ENCODE data around the gene AACS.

DNA sequence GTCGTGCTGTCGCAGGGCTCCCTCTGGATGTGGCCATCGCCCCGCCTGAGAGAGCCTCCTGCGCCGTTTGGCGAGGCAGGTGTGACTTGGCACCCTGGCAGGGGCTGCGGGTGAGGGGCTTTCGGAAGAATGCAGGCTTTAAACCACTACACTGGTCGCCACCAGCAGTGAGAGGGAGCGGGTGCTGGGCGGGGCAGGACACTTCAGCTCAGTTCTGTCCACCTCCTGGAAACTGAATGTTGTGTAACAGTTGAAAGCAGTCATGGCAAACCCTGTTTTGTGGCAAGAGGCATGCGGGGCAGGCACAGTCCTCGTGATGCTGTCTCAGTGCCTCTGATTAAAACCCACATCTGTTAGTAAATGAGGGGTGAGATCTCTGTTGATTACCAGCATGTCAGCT, 55.9 kb downstream of the AACS start:
- TF ChIP-seq POLR2A (IDR thresholded peaks at IDR 0.05; ENCODE audit: low read depth, low read length) (no peak), POLR2AphosphoS5 (IDR thresholded peaks at IDR 0.05; ENCODE audit: low read depth, low read length) (no peak), PAX5 (IDR thresholded peaks at IDR 0.05; ENCODE audit: insufficient read depth, low read length, severe bottlenecking) (no peak)

Measured in GM12891 (cell line).